ENCODE results near the gene CCDC124. TPM values are rescaled to one million over a fixed set of nuclear protein-coding genes. Genes with fewer than 3 reads are reported as not detected.

CCDC124 gene
- total RNA-seq, 1 donor from 2014 or later, result 97.3 TPM

DNA sequence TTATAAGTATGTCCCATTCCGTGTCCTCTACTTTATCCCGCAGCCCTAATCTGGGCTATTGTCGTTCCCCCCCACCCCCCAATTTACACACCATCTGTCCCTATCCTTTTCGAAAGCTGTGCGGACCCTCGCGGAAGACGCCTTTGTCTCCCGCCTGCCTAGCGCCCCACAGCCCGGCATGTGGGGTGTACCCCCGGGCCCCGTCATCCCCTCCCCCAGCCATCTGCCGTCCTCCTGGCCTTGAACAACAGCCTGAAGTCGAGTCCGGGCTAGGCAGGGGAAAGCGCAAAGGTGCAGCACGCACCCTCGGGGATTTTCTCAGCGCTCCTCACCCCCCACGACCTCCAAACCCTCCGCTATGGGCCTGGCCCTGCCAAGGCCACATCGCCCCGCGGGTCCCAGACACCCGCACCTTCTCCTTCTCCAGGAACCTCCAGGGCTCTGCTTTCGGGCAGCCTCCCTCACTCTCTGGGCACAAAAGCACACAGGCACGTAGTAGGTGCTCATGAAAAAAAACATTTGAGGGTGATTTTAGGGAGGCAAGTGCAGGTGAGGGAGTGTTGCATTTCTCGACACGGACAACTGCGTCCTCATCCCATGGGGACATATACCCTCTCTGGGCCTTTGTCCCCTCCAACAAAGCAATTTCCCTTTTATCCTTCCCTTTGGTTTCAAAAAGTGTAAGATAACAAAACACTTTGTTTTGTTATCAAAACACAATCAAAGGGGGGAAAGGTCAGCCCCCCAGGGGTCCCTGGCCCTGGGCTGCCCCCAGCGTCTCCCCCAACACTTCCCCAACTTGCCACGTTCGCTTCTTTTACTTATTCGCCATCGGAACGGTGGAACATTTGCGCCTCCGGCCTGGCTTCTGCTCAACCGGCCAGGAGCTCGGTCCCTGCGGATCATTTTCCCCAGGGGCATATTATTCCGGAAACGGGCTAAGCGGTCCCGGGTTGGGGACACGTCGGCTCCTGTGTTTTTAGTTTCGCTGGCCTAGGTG is 16.4 kb downstream of the CCDC124 start:
- peaks cover 11% of the 10 kb centered on the region for H4K20me1 ChIP-seq (ENCODE audit: insufficient read depth, low read length)
- peaks cover 3% of the 10 kb centered on the region for H3K36me3 Mint-ChIP-seq (ENCODE audit: low read depth, unreplicated experiment)
- peaks cover 52% of the 10 kb centered on the region for H3K27me3 ChIP-seq (ENCODE audit: insufficient read depth, low read length)
- peaks cover 44% of the 10 kb centered on the region for H3K27me3 Mint-ChIP-seq (ENCODE audit: low read depth, unreplicated experiment)
- TF ChIP-seq, protein P1, sequence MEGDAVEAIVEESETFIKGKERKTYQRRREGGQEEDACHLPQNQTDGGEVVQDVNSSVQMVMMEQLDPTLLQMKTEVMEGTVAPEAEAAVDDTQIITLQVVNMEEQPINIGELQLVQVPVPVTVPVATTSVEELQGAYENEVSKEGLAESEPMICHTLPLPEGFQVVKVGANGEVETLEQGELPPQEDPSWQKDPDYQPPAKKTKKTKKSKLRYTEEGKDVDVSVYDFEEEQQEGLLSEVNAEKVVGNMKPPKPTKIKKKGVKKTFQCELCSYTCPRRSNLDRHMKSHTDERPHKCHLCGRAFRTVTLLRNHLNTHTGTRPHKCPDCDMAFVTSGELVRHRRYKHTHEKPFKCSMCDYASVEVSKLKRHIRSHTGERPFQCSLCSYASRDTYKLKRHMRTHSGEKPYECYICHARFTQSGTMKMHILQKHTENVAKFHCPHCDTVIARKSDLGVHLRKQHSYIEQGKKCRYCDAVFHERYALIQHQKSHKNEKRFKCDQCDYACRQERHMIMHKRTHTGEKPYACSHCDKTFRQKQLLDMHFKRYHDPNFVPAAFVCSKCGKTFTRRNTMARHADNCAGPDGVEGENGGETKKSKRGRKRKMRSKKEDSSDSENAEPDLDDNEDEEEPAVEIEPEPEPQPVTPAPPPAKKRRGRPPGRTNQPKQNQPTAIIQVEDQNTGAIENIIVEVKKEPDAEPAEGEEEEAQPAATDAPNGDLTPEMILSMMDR (IDR thresholded peaks at IDR 0.05; ENCODE audit: insufficient read depth, low read depth, low read length), result no peak
- peak; percentile 85 for TF ChIP-seq EZH2 (IDR thresholded peaks at IDR 0.05; ENCODE audit: insufficient read depth, low read length)
- no peaks in the 10 kb centered on the region for H3K36me3 ChIP-seq (ENCODE audit: insufficient read depth, low read length)
- H3K9me3 ChIP-seq (ENCODE audit: insufficient read depth, low read depth, low read length), result no peaks in the 10 kb centered on the region
- DNase-seq (ENCODE audit: low read depth), result no peak
- no peaks in the 10 kb centered on the region for H3K9me3 Mint-ChIP-seq (ENCODE audit: unreplicated experiment)
- H3K9ac ChIP-seq (ENCODE audit: low read length), result no peak overlapping the region
- no peak overlapping the region for H3K27ac ChIP-seq (ENCODE audit: low read depth, low read length)
- no peak overlapping the region for H2AFZ ChIP-seq (ENCODE audit: low read depth, low read length)
- no peak overlapping the region for H3K27ac Mint-ChIP-seq (ENCODE audit: unreplicated experiment)
- H3K4me3 ChIP-seq (ENCODE audit: insufficient read depth, low read depth, low read length), result no peak overlapping the region
- peaks cover 10% of the 10 kb centered on the region for H3K4me1 Mint-ChIP-seq (ENCODE audit: low read depth, unreplicated experiment)
- H3K4me3 Mint-ChIP-seq (ENCODE audit: unreplicated experiment), result peak overlapping the region; percentile 41
- H3K79me2 ChIP-seq (ENCODE audit: insufficient read depth, low read length), result no peaks in the 10 kb centered on the region
- H3K4me2 ChIP-seq (ENCODE audit: low read length), result peak overlapping the region; percentile 82
- no peak for FAIRE-seq
- H3K4me1 ChIP-seq (ENCODE audit: insufficient read depth, low read length), result peaks cover 7% of the 10 kb centered on the region

DNA sequence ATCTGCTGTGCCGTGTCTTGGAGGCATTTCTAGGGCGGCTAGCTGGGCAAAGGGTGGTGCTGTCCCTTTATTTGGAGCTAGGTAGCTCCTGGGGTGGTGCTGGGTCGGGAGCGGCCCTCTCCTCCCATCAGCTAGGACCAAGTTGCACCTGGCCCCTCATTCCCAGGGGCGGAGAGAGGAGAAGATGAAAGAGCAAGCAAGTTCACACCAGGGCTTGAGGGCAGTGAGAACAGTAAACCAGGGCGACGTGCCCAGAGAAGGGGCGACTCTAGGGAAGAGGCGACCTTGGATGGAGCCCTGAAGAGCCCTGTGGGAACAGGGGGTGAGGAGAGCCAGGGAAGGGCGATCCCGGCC is 17.1 kb downstream of the CCDC124 start:
- DNase-seq (ENCODE audit: low read depth) (no peak), FAIRE-seq (no peak)
- H3K27ac ChIP-seq (ENCODE audit: low read depth, low read length), result no peak overlapping the region
- H3K36me3 ChIP-seq (ENCODE audit: insufficient read depth, low read length), result no peaks in the 10 kb centered on the region
- no peak overlapping the region for H3K27ac Mint-ChIP-seq (ENCODE audit: unreplicated experiment)
- TF ChIP-seq, protein P1 (IDR thresholded peaks at IDR 0.05; ENCODE audit: insufficient read depth, low read depth, low read length), result no peak
- TF ChIP-seq EZH2 (IDR thresholded peaks at IDR 0.05; ENCODE audit: insufficient read depth, low read length), result no peak
- H3K27me3 Mint-ChIP-seq (ENCODE audit: low read depth, unreplicated experiment), result peaks cover 48% of the 10 kb centered on the region
- H3K9ac ChIP-seq (ENCODE audit: low read length), result no peak overlapping the region
- peaks cover 52% of the 10 kb centered on the region for H3K27me3 ChIP-seq (ENCODE audit: insufficient read depth, low read length)
- H2AFZ ChIP-seq (ENCODE audit: low read depth, low read length), result no peak overlapping the region
- peaks cover 4% of the 10 kb centered on the region for H4K20me1 ChIP-seq (ENCODE audit: insufficient read depth, low read length)
- no peaks in the 10 kb centered on the region for H3K9me3 ChIP-seq (ENCODE audit: insufficient read depth, low read depth, low read length)
- peaks cover 8% of the 10 kb centered on the region for H3K4me1 Mint-ChIP-seq (ENCODE audit: low read depth, unreplicated experiment)
- H3K79me2 ChIP-seq (ENCODE audit: insufficient read depth, low read length), result no peaks in the 10 kb centered on the region
- peaks cover 2% of the 10 kb centered on the region for H3K36me3 Mint-ChIP-seq (ENCODE audit: low read depth, unreplicated experiment)
- no peaks in the 10 kb centered on the region for H3K9me3 Mint-ChIP-seq (ENCODE audit: unreplicated experiment)
- H3K4me2 ChIP-seq (ENCODE audit: low read length), result no peak overlapping the region
- peak overlapping the region; percentile 77 for H3K4me3 Mint-ChIP-seq (ENCODE audit: unreplicated experiment)
- H3K4me3 ChIP-seq (ENCODE audit: insufficient read depth, low read depth, low read length), result no peak overlapping the region
- H3K4me1 ChIP-seq (ENCODE audit: insufficient read depth, low read length), result peaks cover 4% of the 10 kb centered on the region
